ENCODE data around the gene CCT2.

The CCT2 gene

DNA sequence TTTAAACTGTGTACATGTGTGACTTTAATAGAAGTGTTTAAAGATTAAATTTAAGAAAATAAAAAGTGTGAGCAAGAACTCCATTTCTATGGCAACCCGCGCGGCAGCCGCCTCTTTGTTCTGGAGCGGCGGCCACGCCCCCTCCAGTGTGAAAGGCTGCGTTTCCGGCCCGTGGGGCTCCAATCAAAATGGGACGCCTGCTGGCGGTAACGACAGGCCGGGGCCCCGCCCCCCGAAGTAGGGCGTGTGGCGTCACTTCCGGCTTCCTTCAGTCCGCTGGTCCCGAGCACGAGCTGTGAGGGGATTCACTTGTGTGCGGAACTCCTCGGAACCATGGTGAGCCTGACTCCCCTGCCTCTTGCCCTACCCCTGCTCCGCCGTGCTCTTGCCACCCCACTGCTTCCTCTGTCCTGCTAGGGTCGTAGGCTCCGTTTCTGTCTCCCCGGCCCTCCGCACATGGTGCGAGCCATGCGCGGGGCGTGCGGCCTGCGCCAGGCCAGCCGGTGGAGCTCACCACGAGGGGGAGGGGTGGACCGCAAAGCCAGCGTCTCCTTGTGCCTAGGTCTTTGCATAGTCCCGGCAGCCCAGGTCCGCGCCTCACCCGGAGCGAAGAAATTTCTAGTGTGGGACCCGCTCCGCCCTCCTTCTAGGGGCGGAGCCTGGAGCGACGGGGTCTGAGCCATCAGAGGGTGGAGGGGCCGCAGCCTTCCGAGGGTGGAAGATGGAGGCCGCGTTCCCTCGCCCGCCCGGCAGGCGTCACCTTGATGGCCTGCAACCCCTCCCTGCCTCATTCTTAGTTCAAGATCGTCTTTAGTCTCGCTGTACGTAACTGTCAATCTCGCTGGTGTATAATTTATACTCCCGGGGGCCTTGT is at the start of gene CCT2:
Gene CCT2, plus strand, starts transcription at position 271 of the 874 bp plus-strand sequence. Its CDS starts 63 bp downstream, at position 334.
- peak; percentile 95 to 97 for DNase-seq

DNA sequence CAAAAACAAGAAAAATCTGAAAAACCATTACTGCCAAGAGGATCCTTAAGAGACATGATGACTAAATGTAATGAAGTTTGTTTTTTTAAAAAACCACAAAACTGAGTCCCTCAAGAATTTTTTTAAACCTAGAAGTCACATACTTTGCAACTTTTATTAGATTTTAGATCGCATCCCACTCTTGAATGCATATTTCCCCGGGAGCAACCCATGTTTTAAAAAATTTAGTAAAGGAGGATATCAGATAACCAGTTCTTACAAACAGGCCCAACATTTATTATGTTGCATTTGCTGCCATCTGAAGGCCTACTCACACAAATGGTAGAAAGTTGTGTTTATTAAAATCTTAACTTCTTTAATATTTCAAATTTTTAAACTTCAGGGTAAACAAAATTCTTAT is 44.3 kb upstream of the CCT2 start:
- DNase-seq: no peak

DNA sequence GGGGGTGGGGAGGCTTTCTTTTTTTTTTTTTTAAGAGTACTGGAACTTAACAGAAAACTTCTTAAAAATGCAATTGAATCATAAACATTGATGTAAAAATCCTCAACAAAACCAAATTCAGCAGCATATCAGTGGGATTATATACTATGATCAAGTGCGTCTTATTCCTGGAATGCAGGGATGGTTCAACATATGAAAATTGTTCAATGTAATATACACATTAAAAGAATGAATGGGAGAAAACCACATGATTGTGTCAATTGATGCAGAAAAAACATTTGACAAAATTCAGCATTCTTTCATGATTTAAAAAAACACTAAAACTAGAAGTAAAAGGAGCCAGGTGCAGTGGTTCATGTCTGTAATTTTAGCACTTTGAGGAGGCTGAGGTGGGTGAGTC is 41.2 kb upstream of the CCT2 start:
- no peak for DNase-seq

DNA sequence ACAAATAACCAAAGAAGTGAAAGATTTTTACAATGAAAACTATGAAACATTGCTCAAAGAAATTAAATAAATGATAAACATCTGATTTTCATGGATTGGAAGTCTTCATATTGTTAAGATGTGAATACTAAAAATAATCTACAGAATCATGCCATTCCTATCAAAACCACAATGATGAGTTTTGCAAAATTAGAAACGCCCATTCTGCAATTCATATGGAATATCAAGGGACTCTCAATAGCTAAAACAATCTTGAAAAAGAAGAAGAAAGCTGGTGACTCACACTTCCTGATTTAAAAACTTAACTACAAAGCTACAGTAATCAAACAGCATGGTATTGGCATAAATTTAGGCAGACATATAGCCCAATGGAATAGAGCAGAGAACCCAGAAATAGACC is 40.2 kb upstream of the CCT2 start:
- DNase-seq: no peak

DNA sequence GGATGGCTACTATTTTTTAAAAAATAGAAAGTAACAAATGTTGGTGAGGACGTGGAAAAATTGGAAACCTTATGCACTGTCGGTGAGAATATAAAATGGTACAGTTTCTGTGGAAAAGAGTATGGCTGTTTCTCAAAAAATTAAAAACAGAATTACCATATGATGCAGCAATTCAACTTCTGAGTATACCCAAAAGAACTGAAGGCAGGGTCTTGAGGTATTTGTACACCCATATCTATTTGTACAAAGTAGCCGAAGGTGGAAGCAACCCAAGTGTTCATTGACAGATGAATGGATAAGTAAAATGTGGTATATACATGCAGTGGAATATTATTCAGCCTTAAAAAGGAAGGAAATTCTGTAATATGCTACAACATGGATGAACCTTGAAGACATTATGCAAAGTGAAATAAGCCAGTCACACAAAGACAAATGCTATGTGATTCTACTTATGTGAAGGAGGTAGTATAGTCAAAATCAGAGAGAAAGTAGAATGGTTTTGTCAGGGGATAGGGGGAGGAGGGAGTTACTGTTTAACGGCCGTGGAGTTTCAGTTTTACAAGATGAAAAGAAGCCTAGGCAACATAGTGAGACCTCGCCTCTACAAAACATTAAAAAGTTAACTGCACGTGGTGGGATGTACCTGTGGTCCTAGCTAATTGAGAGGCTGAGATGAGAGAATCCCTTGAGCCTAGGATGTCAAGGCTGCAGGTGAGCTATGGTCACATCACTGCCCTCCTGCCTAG is 38.4 kb upstream of the CCT2 start:
- no peak for DNase-seq

DNA sequence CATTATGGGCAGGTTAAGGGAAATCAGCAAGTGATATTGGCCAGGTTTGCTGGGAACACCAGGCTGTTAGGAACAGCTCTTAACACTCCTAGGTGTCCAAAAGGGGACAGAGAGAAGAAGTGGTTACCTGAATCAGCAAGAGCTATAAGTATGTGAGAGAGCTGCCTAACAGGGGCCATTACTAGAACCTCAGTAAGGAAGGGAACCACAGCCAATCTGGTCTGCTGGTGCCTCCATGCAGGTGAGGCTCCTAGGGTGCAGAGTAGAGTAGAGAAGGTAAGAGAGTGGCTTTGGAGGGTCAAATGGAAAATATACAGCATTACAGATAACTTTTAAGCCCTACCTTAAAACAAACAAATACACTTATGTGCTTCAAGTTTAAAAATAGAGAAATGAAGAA is 36.6 kb upstream of the CCT2 start:
- DNase-seq: no peak

DNA sequence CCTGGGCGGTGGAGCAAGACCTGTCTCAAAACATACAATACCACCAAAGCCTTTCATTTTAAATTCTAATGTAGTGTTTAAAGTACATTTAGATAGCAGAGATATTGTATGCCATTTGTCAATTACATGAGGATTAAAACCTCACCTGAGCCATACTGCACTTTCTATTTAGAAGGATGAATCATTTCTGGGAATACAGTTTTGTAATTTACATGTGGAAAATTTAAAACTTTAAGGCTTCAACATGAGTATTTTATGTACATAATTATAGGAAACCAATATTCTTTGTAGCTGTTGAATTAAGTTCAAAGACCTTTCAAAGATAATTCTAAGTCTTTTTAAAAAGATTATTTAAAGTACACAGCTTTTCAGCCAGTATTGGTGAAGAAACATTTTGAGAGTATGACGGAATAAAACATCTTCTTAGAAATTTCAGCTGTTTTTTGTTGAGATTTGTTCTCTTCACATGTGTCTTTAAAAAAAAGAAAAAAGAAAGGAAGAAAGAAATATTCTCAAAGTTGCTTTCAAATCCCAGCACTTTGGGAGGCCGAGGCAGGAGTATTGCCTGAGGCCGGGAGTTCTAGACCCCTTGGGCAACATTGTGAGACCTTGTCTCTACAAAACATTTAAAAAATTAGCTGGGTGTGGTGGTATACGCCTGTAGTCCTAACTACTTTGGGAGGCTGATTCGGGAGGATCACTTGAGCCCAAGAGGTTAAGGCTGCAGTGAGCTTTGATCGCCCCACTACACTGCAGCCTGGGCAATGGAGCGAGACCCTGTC is 34.5 kb upstream of the CCT2 start:
- no peak for DNase-seq

DNA sequence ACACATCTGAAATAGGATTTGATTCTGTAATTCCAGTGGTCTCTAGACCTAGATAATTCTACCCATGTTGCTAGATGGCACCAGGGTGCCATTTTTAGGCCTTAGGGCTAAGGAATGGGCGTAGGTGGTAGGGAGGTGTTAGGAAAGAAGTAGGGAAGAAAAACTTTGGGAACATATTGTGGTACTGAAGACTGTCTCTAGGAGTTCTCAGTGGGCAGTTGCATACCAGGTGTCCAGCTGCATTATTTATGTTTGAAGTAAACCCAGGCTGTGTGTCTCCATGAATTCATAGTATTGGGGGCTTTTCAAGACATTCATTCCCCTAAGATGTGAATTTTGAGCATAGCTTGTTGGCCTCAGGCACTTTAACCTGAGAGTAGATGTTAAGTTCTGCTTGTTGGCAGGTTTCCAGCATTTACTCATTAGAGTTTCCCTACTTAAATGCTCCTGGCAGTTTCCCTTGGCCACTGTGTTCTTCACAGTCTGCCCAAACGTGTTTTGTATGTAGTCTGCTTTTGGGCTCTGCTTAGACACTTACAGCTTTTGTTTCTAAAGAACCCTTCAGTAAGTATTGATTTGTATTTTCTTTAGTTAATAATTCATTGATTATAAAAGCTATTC is 31.5 kb upstream of the CCT2 start:
- no peak for DNase-seq

DNA sequence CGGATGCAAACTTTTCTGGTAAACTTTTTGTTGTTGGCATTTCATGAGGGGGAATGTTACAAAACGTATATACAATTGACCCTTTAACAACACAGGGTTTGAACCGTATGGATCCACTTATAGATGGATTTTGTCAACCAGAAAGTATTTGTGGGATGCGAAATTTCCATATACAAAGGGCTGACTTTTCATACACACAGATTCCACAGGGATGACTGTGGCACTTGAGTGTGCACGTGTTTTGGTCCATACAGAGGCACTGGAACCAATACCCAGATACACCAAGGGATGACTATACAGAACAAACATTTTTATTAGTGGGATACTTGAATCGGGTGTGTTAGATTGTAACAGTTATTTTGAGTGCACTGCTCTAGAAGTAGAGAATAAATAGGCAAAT is 29.8 kb upstream of the CCT2 start:
- no peak for DNase-seq

DNA sequence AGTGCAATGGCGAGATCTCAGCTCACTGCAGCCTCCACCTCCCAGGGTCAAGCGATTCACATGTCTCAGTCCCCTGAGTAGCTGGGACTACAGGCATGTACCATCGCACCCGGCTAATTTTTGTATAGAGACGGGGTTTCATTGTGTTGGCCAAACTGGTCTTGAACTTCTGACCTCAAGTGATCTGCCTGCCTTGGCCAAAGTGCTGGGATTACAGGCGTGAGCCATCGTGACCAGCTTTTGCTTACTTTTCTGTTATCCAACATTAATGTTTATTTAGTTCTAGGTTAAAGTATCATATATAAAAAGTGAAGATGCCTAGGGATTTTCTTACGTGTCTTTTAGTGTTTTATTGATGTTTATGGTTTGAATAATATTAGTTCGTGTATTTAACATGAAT is 28.9 kb upstream of the CCT2 start:
- DNase-seq: no peak

DNA sequence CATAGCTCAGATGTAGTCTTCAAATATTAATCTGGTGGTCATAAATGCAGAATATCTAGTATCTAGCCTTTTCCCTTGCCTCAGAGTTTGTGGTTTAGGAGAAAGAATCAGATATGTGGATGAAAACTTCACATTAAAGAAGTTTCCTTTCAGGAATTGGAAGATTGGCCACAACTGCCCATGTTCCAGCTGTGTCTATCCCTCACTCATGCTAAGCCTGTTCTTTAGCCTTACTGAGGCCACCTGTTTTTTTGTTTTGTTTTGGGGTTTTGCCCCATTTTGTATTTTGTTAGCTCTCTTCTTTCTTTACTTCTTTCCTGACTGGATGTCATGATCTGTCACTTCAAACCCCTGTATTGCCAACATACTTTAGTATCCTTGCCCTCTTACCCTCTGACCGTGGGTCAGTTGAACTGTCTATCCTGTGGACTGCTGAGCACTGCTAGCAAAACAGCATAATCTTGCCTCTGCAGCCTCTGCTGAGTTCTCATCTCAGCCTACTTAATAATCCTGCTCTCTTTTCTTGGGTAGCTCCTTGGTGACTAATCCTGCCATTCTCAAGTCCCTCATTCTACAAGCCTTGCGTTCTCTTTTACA is 22.0 kb upstream of the CCT2 start:
- no peak for DNase-seq

DNA sequence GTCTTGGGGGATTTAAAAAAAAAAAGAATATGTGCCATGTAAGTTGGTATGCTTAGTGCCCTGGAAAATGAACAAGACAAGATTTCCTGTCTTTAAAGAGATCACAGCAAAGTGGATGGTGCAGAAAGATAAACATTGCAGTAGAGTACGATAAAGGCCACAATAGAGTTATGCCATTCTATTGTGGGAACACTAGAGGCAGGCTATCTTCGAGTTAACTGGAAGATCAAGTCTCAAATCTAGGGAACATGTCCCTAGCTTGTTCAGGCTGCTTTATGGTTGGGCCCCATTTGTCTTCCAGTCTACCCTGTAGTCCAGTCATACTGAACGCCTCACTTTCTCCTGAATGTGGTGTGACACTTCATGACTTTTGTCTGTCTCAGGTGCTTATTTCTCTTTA is 18.7 kb upstream of the CCT2 start:
- no peak for DNase-seq

DNA sequence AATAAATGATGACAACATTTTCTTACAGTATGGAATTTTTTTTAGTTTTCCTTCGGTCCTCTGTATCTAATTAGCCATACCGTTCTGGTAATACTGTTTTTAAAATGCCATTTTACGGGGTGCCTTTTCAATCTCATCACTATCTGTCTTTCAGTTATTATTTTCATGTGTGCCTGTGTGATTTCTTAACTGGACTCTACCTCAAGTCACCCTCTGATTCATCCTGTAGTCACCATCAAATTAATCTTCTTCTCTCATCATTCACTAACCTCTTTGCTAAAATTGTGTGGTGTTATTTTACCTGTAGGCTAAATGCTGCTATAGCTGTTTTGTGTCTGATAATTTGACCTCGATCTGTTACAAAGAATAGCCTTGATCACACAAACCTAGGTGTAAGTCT is 16.0 kb upstream of the CCT2 start:
- DNase-seq: no peak

DNA sequence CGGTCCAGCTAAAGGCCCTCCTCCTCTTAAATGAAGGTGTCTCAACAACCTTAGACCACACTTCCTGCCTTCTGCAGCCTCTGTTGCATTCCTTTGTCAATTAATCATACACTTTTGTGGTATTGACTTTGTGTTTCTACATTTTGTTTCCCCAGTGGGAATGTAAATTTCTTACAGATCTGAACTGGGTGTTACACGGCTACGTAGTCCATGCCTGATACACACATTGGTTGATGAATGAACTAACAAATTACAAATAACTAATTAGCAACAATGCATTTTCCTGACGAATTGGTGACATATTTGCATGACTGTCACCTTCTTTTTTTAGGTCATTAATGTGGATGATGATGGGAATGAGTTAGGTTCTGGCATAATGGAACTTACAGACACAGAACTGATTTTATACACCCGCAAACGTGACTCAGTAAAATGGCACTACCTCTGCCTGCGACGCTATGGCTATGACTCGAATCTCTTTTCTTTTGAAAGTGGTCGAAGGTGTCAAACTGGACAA is 15.2 kb upstream of the CCT2 start:
- no peak for DNase-seq

DNA sequence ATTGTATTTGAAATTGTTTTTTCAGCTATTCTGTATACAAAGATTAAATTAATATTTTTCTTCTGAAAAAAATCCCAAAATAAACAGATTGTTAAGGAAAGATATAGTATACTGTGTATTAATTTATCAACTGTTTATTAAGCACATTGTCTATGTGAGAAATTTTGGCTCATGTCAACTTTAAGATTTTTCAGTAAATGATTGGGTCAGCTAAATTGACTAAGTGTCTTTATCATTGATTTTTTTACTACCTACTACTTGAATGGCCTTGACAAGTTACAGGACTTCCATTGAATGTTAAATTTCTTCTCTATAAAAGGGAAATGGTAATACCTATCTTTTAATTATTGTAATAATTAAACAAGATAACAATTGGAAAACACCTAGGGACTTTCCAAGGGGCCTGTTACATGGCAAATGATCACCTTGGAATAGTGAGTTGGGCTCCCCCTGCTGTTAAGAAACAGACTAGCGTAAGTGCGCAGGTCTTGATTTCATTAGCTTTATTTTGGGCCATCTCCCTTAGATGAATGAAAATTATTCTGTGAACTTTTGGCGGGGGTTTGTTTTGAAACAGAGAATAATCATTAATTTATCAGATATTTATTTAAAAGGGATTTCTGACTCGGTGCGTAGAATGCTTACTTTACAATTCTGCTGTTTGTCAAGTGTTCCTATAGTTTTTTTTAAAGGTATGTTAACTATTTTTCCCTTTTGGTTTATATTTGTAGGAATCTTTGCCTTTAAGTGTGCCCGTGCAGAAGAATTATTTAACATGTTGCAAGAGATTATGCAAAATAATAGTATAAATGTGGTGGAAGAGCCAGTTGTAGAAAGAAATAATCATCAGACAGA is 14.5 kb upstream of the CCT2 start:
- DNase-seq: peak; percentile 53 to 68

DNA sequence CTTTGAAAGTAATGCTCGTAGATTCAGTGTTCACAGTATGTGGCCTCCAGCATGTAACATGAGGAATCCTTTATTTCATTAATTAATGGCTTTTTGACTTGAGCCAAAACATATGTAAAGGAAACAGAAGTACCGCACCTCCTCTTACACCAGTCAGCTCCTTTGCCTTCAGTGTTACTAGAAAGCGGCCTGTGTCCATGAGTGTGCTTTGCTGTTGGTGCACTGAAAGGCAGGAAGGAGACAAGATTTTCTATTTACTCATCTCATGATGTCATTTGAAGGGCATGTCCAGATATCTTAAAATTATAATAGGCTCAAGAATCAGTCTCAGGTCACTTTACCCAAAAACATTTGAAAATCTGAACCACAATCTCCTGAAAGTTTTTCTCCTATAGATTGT is 9.9 kb upstream of the CCT2 start:
- DNase-seq: no peak

DNA sequence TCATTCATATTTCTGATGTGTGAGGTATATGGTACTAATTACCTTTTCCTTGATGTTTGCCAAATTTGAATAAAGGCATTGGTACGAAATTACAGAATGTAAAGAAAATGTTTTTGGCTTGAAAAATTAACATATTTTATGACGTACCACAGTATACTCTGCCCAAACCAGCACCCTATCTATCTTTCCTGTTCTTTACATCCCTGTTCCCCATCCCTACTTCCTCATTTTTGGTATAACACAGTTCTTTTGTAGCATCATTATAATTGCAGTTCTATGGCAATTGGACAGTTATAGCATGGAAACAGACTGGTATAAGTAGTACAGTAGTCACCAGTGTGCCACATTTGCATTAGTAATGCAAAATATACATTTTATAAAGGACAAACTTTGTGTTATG is 7.0 kb upstream of the CCT2 start:
- DNase-seq: no peak

DNA sequence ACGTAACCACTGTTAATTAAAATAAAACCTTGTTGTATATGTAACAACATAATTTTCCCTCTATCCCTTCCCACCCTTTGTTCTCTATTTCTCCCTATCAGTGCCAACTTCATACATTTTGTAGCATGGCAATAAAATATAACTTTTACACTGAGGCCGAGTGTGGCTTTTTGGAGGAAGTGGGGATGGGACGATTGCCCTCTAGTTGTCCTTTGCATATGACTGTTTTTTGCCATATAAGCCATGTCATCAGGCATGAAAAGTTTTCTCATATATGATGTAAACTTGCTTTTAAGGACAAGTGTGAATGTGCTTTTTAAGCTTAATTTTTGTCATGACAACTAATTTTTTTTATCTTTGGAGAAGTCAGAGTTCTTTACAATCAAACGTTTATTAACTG is 6.2 kb upstream of the CCT2 start:
- no peak for DNase-seq

DNA sequence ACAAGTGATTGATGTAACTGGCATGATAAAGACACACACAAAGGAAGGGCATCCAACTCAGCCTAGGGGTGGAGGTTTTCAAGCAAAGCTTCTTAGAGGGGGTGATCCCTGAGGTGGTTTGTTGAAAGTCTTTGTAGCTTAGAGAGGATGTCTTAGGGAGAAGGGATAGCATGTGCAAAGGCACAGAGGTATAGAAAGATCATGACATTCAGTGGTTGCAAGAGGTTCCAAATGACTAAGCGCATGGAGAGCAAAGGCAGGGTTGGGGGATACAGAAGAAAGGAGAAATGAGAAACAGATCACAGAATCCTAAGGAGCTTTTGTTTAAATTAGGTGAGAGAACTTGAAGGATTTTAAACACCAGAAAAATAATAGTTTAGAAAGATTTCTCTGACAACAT is 5.2 kb upstream of the CCT2 start:
- DNase-seq: no peak

DNA sequence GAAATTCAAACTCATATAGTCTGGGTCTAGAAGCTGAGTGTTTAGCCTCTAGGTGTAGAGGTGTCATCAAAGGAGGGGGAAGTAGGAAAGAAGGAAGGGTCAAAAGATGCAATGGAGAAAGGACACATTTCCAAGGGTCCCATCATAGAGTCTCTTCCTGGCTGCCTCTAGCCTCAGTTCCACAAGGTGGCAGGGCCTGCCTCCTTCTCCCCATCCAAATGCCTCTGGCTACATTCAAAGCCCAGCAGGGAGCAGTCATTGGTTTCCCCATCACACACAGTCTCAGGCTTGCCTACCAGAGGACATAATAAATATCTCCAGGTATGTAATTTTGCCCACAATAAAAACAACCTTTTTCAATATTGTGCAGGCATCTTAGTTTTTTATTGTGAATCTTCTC is 2.1 kb upstream of the CCT2 start:
- no peak for DNase-seq

DNA sequence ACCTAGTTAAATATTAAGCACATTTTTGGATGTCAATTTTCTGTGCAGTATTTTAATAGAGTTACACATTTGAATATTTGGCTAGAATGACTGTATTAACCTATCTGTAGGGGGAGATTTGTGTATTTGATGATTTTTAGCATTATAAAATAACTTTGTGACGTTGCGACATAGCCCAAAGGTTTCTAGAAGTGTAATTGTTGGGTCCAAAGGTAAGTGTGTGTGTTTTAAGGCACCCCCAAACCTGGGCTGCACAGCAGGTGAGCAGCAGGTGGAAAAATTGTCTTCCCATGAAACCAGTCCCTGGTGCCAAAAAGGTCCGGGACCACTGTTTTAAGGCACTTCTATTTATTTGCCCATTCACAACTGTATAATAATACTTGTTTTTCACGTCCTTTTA is 3.3 kb downstream of the CCT2 start:
- no peak for DNase-seq

DNA sequence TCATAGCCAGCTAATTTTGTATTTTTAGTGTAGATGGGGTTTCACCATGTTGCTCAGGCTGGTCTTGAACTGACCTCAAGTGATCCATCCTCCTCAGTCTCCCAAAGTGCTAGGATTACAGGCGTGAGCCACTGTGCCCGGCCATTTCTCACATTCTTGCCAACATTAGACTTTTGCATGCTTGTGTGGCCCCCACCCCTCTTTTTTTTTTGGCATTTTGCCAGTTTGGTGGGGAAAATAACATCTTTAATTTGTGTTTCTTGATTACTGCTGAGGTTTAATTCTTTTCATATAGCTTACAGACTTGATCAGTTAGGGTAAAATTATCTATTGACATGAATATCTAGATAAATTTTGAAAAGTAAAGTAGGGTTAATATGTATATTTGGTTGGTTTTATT is 3.8 kb downstream of the CCT2 start:
- DNase-seq: no peak
